Activated CD8-positive, alpha-beta T cell treated with anti-CD3 and anti-CD28 coated beads for 36 hours (primary cell): ENCODE data around the gene EYA4. TPM values are rescaled to one million over a fixed set of nuclear protein-coding genes. Genes with fewer than 3 reads are reported as not detected.

ENCODE experiments used
- ATAC-seq: fragments of 200-7000 bp; cut with Tn5 transposase; one replicate; pipeline ENCODE4 v1.10.0; 2021; ENCODE audit warnings: mild to moderate bottlenecking, moderate library complexity
- CTCF ChIA-PET: fragments of 350-600 bp; sonication (Branson Sonifier 250); formaldehyde crosslinking; loops from one replicate; lab custom pipeline; 2021; ENCODE audit warnings: antibody characterized with exemption; lab: Charles Lee
- POLR2A ChIA-PET: fragments of 350-600 bp; sonication (Branson Sonifier 250); formaldehyde crosslinking; loops from one replicate; lab custom pipeline; 2021; ENCODE audit warnings: antibody characterized with exemption; lab: Charles Lee
- DNase-seq: peaks from one replicate; pipeline ENCODE4 v3.0.0-alpha.2; 2020
- H3K27ac Mint-ChIP-seq: one replicate; pipeline ENCODE4 v1.8.0; 2021; ENCODE audit warnings: mild to moderate bottlenecking, mixed read lengths
- H3K27me3 Mint-ChIP-seq: one replicate; pipeline ENCODE4 v1.8.0; 2021; ENCODE audit warnings: mixed read lengths
- H3K36me3 Mint-ChIP-seq: one replicate; pipeline ENCODE4 v1.8.0; 2021; ENCODE audit warnings: low read depth, mixed read lengths
- H3K4me1 Mint-ChIP-seq: one replicate; pipeline ENCODE4 v1.8.0; 2021; ENCODE audit warnings: low read depth, mixed read lengths
- H3K4me3 Mint-ChIP-seq: one replicate; pipeline ENCODE4 v1.8.0; 2021; ENCODE audit warnings: mild to moderate bottlenecking, moderate library complexity, mixed read lengths
- H3K9me3 Mint-ChIP-seq: one replicate; pipeline ENCODE4 v1.8.0; 2021; ENCODE audit warnings: mixed read lengths
- CTCF ChIP-seq: fragments of 200-600 bp; IDR thresholded peaks from one replicate; pipeline ENCODE4 v1.8.0; 2022; ENCODE audit warnings: antibody characterized with exemption, mild to moderate bottlenecking
- intact Hi-C: fragments of 100-400 bp; cut with micrococcal nuclease; formaldehyde crosslinking; loops from one replicate; pipeline ENCODE4 v1.10.0; 2022
- total RNA-seq, 2 experiments: library from RNA; stranded (reverse); gene quantifications; one replicate each; pipeline ENCODE4 v1.2.3, GENCODE V29; 2021

EYA4 gene
- total RNA-seq, 2 experiments from 2014 or later: not detected

- intact Hi-C loops: no loop called here
- POLR2A ChIA-PET: no interaction called here
- CTCF ChIA-PET: no interaction called here
Observed at GRCh38 chr6:133435065-133435728, 194.0 kb downstream of the EYA4 start.

DNA sequence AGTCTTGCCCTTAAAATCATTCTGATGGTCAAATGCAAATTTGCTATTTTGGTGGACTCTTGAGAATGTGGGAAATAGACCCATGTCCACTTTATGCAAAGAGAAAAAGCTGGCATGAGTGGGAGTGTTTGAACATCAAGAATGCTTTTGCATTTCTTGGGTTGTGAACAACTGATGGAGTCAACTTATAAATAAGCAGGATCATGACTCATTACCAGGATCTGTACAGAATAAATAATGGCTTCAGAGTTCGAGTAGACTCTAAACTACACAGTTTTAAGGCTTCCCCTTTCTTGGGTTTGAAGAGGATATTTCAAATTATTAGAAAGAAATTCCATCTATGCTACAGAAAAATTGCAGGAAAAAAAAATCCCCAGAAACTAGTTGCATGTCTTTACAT is 195.5 kb downstream of the EYA4 start:
- no peak for DNase-seq
- H3K27ac Mint-ChIP-seq: no peak overlapping the region
- TF ChIP-seq CTCF: no peak
- no peaks in the 10 kb centered on the region for H3K4me1 Mint-ChIP-seq
- POLR2A ChIA-PET: no interaction called here
- H3K4me3 Mint-ChIP-seq: no peak overlapping the region
- H3K27me3 Mint-ChIP-seq: no peaks in the 10 kb centered on the region
- H3K9me3 Mint-ChIP-seq: no peaks in the 10 kb centered on the region
- H3K36me3 Mint-ChIP-seq: no peaks in the 10 kb centered on the region
- no peak for ATAC-seq
- CTCF ChIA-PET: no interaction called here
- intact Hi-C loops: no loop called here

More at GRCh38 chr6:133435065-133435728, 194.0 kb downstream of the EYA4 start:
- no peaks in the 10 kb centered on the region for H3K36me3 Mint-ChIP-seq
- H3K4me1 Mint-ChIP-seq: no peaks in the 10 kb centered on the region
- no peak overlapping the region for H3K27ac Mint-ChIP-seq
- H3K27me3 Mint-ChIP-seq: no peaks in the 10 kb centered on the region
- no peaks in the 10 kb centered on the region for H3K9me3 Mint-ChIP-seq
- ATAC-seq (no peak), DNase-seq (no peak)
- no peak overlapping the region for H3K4me3 Mint-ChIP-seq
- no peak for TF ChIP-seq CTCF

- ATAC-seq (no peak), DNase-seq (no peak)
- H3K36me3 Mint-ChIP-seq: no peaks in the 10 kb centered on the region
- H3K4me1 Mint-ChIP-seq: no peaks in the 10 kb centered on the region
- no peak overlapping the region for H3K4me3 Mint-ChIP-seq
- CTCF ChIA-PET: no interaction called here
- intact Hi-C loops: no loop called here
- no peaks in the 10 kb centered on the region for H3K9me3 Mint-ChIP-seq
- POLR2A ChIA-PET: no interaction called here
- TF ChIP-seq CTCF: no peak
- H3K27me3 Mint-ChIP-seq: no peaks in the 10 kb centered on the region
- no peak overlapping the region for H3K27ac Mint-ChIP-seq
Observed at GRCh38 chr6:133441491-133441890, 200.3 kb downstream of the EYA4 start.

DNA sequence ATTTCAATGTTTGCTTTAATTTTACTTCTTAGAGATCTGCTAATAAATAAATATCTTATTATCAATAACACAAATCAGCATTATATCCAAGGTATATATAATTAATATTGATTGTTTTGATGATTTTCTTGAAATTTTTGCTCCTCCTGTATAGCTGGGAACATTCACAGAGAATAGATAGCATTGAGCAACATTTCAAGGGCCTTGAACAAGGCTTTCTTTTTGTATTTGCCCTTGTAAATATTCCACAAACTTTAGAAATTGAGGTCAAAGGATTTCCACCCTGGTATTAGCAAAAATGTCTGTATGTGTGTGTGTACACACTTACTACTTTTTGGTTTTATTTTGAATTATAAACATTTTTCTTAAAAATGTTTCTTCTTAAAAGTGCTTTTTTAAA is 205.6 kb downstream of the EYA4 start:
- Mint-ChIP-seq H3K4me1 (no peaks in the 10 kb centered on the region), H3K27ac (no peak overlapping the region), H3K27me3 (no peaks in the 10 kb centered on the region), H3K4me3 (no peak overlapping the region), H3K36me3 (no peaks in the 10 kb centered on the region), H3K9me3 (no peaks in the 10 kb centered on the region)
- no peak for DNase-seq
- TF ChIP-seq CTCF: no peak
- ChIA-PET POLR2A (no interaction called here), CTCF (no interaction called here)
- ATAC-seq: no peak
- intact Hi-C loops: no loop called here

GRCh38 chr6:133447924-133448323 is 206.8 kb downstream of the EYA4 start:
- Mint-ChIP-seq H3K4me3 (no peak overlapping the region), H3K4me1 (no peaks in the 10 kb centered on the region), H3K36me3 (no peaks in the 10 kb centered on the region), H3K9me3 (no peaks in the 10 kb centered on the region), H3K27me3 (no peaks in the 10 kb centered on the region), H3K27ac (no peak overlapping the region)
- DNase-seq (no peak), ATAC-seq (no peak)
- CTCF ChIA-PET: no interaction called here
- POLR2A ChIA-PET: no interaction called here
- TF ChIP-seq CTCF: no peak
- intact Hi-C loops: no loop called here
